AG20443 (cell line): ENCODE data around the gene PRKN.

Source experiments
- DNase-seq: peaks from one replicate; pipeline ENCODE4 v3.0.0; 2012; ENCODE audit warnings: low spot score, mixed read lengths

Gene PRKN

DNA sequence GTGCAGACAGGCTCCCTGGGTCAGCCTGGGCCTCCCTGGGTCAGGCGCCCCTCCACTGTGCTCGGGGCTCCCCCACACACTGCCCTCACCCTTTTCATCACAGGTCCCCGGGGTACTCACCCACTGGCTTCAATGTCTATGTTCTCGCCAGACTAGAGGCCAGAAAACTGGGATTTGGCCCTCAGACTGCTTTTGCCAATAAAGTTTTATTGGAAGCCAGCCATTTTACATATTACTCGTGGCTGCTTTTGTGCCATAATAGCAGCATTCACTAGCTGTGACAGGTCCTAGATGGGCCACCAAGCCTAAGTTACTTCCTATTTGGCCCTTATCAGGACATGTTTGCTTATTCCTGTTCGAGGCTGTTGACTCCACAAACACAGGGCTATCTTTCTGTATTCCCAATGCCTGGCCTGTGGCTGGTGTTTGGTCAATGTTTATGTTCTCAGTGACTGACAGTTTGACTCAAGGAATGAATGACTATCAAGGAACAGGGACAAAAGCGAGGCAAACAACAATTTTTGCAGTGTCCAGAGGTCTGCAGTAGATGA is 928.6 kb downstream of the PRKN start:
- DNase-seq: no peak

DNA sequence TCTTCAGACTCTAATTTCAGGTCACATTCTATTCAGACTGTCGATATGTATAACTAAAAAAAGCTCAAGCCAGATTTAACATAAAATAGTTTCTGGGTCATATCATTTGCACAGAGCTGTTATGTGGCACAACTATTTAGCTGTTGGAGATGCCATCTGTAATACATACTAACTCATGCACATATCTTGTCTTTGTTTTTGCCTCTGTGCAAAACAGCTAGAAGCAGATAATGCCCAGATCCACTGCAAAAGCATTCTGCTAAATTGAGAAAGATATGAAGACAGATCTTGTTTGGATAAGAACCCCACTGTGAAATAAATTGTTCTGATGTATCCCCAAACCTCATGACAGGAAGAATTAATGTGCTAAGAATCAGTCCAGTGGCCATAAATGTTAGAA is 930.9 kb downstream of the PRKN start:
- no peak for DNase-seq

DNA sequence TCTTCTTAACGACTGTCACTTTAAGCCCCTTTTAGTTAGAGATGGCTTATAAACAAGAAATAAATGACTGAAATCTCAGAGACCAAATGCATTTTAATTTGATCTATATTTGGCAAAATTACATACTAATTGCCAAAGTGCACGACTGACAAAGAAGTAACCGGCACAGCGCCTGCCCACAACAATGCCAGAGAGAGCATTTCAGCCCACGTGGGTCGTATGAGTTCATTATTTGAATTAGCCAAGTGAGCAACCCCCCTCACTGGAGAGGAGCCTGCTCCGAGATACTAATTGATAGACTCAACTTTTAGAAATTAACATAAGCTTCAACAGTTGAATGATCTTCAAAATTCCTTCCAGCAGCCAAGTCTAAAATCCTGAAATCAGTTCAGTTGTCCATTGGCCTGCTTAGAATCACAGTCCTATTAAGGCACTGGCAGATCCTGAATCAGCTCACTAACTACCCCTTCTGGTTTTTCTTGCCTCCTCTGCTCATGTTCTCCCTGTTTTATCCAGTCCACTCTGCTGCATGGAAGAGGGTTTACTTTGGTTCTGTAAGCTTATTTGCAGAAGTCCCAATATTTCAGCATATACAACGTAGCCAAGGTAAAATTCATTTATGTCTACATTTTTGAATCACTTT is 934.6 kb downstream of the PRKN start:
- DNase-seq: no peak

DNA sequence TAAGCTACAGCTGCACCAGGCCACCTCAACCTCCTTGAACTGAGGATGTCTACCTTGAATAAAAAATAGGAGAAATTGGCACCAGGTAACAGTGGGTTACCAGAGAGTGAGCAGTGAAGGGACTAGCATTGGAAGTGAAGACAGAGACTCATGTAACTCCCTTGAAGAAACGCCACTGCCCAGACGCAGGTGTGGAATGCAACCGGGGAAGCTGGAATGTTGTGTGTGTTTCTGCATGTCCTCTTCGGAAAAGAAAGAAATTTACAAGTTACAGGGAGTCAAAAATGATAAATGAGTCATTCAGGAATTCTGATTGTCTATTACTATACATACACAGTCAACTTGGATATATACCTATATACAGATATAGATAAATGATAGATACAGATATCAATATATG is 939.0 kb downstream of the PRKN start:
- no peak for DNase-seq

DNA sequence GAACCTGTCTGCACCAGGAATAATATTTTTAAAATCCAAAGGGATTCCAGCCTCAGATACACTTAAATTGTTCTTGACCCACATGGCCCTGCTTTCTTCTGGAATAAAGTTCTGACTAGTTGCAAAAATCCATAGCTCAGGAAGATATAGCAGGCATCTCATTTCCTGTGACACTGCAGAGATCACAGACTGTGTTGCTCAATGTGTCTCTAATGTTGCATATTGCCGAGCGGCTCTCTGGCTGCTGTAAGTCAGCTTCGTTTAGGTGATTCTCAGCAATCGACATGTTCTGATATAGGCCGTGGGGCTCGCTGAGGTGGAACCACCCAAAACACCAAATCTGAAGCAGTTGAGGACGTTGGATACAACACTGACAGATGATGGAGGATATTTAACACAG is 955.4 kb downstream of the PRKN start:
- DNase-seq: no peak

DNA sequence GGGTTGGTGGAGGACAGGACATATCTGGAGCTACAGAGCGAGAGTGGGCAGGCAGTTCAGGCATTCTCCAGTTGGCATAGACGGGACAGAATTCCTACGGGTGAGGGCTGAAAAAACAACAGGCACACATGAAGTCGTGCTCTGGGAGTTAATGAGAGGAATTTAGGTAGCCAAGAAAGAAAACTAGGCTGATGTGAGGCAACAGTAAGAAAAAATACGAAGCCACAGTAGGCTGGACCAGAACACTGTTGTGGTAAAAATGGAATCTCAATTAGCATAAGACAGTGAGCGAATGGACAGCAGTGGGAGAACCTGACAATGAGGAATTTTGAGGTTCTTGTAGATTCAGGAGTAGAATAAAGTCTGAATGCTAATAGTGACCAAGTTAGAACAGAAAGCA is 965.6 kb downstream of the PRKN start:
- no peak for DNase-seq

DNA sequence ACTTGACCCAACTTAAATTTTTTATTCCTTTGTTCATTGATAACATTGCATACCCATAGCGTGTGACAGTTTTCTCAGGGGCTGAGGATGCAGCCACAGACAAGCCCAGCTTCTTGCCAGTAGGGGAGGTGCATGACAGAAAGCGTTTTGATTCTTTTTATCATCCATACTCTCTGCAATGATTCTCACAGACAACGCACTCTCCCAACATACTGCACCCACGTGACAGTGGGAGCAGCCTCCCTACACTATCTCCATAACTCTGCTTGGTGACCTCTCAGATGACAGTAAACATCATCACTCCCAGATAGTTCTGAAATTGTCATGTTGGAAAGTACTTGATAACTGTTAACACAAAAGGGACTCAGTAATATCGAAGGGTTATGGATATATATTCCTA is 972.5 kb downstream of the PRKN start:
- DNase-seq: no peak

DNA sequence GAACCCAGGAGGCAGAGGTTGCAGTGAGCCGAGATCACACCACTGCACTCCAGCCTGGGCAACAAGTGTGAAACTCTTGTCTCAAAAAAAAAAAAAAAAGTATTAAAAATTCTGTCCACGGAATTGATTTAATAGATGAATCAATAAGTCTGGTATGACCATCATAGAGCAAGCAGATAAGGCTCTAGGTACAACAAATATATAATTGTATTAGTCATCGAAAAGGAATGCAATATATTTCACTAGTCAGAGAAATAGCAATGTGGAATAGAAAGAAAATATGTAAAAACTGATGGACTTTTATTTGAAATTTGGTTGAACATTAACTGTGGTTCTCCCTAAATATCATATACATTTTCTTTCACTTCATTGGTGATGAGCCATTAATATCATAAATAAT is 976.9 kb downstream of the PRKN start:
- no peak for DNase-seq

DNA sequence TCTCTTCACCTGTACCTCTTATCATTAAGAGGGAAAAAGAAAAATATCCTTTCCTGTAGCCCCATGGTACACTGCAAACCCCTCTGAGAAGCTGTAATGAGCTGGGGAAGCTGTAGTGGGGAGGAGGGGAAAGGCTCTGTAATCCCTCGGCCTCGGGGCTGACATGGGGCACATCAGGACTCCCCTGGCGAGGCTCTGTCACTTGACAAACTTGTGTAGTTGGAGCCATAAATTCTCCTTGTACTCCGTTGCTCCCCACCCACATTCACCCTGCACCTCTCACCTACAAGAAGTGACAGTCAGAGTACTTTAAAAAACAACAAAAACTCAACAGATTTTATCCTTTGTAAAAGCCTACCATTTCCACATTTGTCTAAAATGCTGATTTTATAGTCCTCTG is 978.0 kb downstream of the PRKN start:
- no peak for DNase-seq

DNA sequence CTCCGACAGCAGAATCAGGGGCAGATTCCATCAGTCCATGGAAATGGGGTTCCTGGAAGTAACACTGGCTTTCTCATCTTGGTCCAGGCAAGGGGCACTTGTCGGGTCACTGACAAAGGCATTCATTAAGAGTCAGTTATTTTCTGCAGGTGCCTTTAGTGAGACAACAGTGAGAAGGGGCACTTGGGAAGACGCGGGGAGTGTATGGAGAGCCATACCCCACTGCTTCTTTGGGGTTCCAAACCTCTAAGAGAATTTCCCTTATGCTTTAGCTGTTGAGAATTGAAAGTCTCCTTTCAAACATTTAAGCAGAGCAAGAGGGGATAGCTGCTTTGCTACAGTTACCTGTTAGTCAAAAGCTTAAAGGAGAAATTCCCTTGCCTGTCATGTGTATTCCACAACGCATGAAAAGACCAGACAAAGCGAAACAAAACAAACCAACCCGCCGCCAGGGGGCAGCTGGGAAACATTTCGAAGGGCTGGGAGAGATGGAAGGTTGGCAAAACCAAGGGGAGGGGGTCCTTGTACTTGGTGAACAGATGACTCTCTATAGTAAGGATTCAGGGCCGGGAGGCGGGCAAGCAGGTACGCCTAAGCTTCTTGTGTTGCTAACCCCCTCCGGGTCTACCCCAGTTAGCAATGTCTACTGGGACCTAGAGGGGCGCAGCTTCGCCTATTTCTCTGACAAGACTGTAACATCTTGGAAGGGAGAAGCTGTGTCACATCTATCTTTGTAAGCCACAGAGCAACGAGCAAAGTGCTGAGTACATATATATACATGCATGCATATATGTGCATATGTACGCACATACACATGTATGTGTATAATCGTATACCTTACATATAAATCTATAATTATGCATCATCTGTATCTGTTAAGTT is 978.8 kb downstream of the PRKN start:
- no peak for DNase-seq

DNA sequence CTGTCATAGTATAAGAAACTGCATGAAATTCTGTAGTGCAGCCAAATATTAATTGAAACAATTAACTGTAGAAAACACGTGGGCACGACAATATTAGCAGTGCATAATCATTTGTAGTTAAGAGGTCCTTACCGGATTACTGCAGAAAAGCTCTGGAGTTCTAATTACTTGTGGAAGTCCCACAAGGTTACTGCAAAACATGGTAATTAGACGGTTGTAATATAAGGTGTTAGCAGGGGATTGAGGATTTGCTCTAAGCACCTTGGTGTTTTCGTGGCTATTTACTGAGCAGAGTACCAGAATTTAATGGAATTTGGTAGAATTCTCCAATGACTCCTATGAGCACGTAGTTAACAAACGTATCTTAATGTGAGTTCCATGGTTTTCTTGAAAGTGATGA is 980.1 kb downstream of the PRKN start:
- DNase-seq: no peak

DNA sequence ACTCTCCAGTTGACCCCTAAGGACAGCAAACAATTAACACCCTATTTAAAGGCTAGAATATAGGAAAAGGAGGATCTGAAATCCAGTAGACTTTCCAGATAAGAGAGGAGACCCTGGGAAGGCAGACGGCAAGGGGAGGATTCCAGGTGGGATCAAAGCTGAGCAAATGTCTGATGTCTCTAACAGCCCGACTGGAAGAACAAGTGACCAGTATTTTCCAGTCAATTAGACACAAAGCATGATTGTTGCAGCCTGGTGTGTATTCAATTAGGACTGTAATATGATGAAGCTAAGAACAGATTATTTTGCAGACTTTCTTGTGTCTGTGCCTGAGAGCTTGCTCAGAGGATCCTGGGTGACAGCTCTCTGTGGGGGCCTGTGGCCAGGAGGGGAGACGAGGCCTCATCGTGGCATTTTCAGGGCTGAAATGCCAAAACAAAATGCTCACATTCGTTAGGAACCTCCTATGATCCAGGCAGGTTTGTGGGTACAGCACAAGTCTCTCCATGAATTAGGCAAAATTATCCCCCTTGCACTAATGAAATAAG is 981.9 kb downstream of the PRKN start:
- no peak for DNase-seq

DNA sequence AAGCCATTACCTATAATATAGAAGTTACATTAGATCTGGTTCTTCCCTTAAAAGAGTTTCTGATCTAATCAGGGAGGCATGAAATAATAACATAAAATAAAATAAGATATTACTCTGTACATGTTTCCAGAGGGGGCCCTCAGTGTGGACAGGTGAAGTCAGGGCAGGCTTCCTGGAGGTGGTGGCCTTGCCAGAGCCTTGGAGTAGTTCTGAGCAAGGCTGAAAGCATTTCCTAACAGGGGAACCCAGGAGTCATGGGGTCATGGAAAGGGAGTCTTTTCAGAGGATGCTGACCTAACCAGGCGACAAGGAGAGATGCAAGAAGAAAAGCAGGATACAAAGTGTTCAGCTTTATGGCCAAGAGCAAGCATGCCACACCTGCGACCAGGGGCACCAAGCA is 982.4 kb downstream of the PRKN start:
- DNase-seq: no peak

DNA sequence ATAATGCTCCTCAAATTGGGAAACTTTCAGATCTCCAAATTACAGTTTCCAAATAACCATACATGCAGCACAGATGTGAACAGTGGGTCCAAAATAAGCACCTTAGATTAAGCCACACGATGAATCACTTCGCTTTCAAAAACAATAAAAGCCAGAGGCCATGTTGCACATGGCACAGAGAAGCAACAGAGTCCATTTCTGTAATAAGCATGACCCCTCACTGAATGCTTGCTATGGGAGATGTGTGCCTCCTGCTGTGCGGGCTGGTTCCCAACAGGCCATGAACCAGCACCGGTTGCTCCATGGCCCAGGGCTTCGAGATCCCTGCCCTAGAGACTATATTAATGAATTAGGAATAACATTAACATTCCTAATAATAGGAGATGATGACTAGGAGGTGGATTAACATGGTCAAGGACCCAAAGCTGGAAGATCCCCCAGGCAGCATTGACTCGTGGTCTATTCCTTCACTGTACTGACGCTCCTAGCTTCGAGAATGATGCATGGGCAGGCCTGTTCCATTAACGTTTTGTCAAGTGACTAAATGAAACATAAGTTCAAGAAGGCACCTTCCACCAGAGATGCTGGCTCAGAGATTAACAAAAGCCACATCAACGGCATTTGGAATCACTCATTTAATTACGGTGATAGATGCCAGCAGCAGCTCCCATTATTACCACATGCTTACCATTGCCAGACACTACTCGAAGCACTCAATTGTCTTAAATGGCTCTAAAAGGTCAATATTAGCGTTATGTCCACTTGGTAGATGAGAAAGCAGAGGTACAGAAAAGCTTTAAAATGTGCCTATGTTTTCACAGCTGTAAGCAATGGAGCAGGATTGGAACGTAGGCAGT is 983.1 kb downstream of the PRKN start:
- no peak for DNase-seq

DNA sequence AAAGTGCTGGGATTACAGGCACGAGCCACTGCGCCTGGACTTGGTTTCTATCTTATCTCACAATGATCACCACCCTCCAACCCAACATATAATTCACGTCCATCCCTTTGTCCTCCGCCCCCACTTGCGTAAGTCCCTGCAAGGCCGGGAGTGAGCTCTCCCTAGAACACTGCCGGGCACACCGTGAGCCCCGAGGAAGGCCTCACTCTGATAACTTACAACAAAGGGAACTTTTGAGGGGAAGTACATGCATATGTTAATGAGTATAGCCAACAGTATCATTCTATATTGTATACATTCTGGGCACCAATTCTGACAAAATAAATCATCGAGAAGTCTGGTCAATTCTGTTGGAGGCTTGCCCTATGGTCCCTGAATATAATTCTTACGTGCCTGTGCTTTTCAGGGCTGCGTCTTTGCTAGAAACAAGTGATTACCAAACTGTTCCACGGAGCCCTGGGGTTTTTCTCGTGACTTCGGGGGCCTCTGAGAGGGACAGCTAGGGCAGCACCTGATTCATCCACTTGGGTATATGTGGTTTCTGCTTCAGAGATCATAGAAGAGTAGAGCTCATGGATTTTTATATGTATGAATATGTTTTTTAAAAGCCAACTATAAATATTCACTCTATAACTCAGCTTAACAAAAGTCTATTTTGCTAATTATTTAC is 983.9 kb downstream of the PRKN start:
- DNase-seq: no peak

DNA sequence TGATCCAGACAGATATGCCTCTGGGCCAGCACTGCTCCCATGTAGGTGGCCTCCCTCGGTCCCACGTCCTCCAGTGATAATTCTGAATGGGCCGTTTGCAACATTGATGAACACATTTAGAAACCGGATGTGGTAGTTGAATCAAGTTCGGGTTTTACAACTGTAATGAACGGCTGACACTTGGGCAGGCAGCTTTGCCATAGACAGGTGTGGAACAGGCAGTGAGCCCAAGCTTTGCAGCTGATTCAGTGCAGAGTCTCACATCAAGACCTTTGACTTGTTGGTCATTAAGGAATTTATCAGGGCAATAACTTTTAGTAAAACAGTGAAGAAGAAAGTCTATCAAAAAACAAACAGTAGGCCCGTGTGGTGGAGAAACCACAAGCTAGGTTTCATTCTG is 987.1 kb downstream of the PRKN start:
- DNase-seq: no peak

DNA sequence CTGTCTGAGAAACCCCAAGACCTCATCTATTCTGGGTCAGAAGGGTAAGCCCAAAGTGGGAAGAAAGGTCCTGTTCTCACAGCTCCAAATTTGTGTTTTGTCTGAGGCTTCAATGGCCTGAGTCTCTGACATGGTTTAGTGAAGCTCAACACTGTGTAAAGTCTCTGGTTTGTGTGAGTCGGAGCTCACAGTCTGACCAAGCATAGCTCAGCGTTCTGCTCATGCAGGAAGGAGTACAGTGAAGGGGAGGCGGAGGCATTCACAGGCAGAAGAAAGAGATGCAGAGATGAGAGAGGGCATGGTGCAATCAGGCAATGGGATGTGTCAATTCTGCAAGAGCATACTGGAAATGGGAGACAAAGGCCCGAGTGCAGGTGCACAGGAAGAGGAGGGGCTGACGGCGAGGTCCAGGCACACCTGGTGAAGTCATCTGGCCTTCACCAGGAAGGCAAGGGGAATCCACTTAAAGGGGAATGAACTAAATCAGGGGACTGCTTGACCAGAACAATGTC is 990.7 kb downstream of the PRKN start:
- no peak for DNase-seq

DNA sequence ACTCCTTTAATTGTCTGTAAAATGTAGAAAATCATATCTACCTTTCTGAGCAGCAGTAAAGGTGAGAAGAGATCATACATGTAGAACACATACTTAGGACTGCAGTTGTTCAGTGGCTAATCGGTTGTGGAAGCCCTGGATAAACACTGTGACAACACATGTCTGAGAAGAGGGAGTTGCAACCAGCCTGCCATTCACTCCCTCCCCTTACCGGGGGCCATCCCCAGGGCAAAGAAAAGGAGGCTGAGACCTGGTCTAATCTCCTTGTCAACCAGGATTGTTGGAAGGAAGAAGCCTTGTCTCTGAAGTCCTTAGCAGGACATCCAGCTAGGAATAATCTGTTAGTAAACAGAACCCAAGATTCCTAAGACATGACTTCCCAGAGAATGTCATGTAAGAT is 991.2 kb downstream of the PRKN start:
- no peak for DNase-seq

DNA sequence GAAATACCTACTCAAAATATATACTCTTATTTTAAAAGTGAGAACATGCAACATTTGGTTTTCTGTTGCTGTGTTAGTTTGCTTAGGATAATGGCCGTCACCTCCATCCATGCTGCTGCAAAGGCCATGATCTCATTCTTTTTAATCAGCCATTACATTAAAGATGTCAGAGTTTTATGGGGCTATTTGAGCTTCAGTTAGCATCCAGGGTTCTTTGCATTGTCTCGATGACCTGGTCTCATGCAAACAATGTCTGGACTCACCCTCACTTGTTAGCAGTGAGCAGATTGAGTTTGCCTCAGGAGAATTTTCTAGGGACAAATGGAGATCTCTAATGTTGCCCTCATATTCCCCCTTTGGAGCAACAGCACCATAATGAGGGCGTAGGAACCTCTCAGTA is 995.0 kb downstream of the PRKN start:
- no peak for DNase-seq

DNA sequence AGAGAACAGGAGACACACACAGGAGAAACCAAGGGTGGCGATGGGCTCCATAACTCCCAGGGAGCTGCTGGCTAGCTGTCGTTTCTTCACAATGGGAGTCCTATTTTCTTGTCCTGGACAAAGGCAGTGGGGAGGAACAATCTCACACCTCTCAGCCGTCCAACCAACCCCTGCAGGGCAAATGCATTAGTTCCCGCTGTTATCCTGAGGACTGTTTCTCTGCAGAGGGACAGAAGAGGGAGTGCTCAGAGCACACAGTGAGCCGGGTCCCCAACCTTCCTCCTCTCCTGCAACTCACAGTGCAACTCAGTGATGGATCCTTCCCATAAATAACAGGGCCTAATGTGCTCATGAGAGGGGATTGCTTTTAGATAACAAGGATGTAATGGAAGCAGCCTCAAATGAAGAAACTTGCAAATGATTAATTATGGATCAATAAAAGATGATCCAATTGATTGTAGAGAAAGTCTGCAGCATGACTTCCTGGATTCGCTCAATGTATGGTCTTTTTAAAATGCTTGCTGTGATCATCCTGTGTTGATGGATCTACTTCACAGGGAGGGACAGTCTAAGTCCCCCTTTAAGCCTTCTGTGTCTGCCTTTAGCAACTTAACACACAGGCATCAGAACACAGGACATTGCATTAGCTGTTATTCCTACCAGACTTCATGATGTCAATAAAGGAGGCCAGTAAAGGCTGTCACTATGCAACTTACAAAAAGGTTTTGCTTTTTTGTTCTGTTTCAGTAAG is 1000.3 kb downstream of the PRKN start:
- DNase-seq: no peak

DNA sequence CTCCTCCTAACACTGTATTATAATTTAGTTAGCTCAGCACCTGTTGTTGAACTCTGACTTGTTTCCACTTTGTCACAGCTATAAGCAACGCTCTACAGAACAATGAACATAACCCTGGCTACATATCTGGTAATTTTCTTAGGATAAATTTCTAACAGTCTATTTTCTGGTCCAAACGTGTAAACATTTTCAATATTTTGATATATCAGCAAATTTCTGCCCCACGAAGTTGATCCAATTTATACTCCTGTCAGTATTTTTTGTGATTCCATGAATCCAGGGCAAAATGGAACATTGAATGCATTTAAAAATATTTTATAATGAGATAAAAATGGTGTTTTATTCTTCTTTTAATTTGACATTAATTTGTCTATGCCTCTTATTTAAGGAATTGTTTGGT is 1005.2 kb downstream of the PRKN start:
- DNase-seq: no peak
